Adipose tissue (tissue), 3 donors: ENCODE data around the gene FHAD1. TPM values are rescaled to one million over a fixed set of nuclear protein-coding genes. Genes with fewer than 3 reads are reported as not detected.

Source experiments
- H3K27ac ChIP-seq: one replicate; pipeline ENCODE4 v1.5.1; 2013; ENCODE audit warnings: low read depth, low read length
- WGBS, 3 donors: extraction: QIAGEN DNeasy Blood & Tissue Kit; methylation state at CpG; one replicate each; pipeline ENCODE4 v1.1.7; 2013; 5-methylcytosine and 5-hydroxymethylcytosine counted together
- polyA plus RNA-seq, 3 donors: library from polyadenylated mRNA; stranded (reverse); fragments of 200-250 nt; gene quantifications; one replicate each; pipeline ENCODE4 v1.2.3, GENCODE V29; 2013
- donor health status: healthy with polysubstance abuse.
- donor health status: Bipolar disorder and iron deficiency.
- donor health status: healthy.

FHAD1 gene
- polyA plus RNA-seq, 3 donors = 0.11 to 0.30 (median 0.19) TPM

DNA sequence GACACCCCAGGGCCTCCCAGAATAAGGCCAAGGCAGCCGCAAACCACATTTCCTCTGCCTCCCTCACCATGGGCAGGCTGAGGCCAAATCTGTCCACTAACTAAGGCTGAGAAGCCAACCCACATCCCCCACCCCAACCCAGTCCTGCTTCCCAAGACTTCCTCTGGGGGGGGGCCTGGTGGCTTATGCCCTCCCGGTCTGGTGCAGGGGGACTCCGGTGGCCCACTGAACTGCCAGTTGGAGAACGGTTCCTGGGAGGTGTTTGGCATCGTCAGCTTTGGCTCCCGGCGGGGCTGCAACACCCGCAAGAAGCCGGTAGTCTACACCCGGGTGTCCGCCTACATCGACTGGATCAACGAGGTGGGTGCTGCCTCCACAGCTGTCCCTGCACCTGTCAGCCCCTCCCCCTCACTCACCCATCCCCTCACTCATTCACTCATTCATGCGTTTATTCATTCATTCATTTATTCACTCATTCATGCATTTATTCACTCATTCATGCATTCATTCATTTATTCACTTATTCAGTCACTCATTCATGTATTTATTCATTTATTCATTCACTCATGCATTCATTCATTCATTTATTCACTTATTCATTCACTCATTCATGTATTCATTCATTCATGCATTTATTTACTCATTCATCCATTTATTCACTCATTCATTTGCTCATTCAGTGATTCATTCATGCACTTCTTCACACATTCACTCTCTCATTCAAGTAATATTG is 198.5 kb downstream of the FHAD1 start:
- no peak overlapping the region for H3K27ac ChIP-seq
- 43 to 78% (median 68%) methylated on average over 14 of the region's 14 CpGs for WGBS, 3 donors

DNA sequence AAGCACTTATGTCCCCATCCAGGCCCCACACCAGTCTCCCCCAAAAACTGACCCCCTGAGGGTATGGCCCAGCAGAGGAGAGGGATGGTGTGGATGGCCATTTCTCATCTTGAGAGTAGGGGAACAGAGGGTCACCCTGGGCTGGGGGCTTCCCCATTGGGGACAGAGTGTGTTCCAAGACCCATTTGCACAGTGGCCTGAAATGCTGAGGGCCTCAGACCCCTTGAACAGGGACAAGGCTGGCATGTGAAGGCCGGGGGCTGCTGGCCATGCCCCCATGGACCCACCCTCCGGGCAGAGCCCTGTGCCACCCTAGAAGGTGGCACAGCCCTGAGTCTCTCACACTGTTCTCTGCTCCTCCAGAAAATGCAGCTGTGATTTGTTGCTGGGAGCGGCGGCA is 199.2 kb downstream of the FHAD1 start:
- 59 to 82% (median 78%) methylated on average over 4 of the region's 4 CpGs for WGBS, 3 donors
- H3K27ac ChIP-seq = no peak overlapping the region

Other genes starting within 250 kb of the FHAD1 start
- gene TMEM51, start 93.5 kb upstream of the FHAD1 start, polyA plus RNA-seq = 10 to 100 TPM in 1 of 3 donors, 1 to 10 TPM in 2; 2.8 to 17.9 (median 3.6) TPM
- 10 to 100 TPM; 44.4 to 58.0 (median 45.1) TPM for gene EFHD2, start 162.7 kb downstream of the FHAD1 start, polyA plus RNA-seq
- 1,000 to 10,000 TPM in 1 of 3 donors, 1 to 10 TPM in 1, under 1 TPM in 1; 0.92 to 8,953 (median 3.7) TPM for gene CTRC, start 191.2 kb downstream of the FHAD1 start, polyA plus RNA-seq
- gene CELA2A, start 209.5 kb downstream of the FHAD1 start, polyA plus RNA-seq = 1,000 to 10,000 TPM in 1 of 3 donors, under 1 TPM in 1, not detected in 1; 0.33 to 2,134 TPM
- 100 to 1,000 TPM in 1 of 3 donors, not detected in 2; 177 TPM for gene CELA2B, start 228.9 kb downstream of the FHAD1 start, polyA plus RNA-seq